HG03378 (cell line): ENCODE results near the gene MAP7D2.

ENCODE experiments used
- ATAC-seq: cut with Tn5 transposase; IDR thresholded peaks from one replicate; pipeline ENCODE4 v1.9.1; 2021; ENCODE audit warnings: mild to moderate bottlenecking, moderate library complexity; ENCODE audit not compliant: unreplicated experiment

The MAP7D2 gene

DNA sequence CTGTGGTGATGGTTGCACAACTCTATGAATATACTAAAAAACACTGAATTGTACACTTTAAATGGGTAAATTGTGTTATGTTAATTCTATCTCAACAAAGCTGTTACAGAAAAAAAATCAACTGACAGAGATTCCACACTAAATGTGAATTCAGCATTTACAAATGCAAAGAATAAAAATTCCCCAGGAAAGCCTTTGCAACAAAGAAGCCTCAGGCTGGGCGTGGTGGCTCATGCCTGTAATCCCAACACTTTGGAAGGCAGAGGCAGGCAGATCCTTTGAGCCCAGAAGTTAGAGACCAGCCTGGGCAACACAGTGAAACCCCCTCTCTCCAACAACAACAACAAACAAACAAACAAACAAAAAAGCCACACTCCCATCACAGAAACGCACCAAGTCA is 134.8 kb downstream of the MAP7D2 start:
- no peak for ATAC-seq

DNA sequence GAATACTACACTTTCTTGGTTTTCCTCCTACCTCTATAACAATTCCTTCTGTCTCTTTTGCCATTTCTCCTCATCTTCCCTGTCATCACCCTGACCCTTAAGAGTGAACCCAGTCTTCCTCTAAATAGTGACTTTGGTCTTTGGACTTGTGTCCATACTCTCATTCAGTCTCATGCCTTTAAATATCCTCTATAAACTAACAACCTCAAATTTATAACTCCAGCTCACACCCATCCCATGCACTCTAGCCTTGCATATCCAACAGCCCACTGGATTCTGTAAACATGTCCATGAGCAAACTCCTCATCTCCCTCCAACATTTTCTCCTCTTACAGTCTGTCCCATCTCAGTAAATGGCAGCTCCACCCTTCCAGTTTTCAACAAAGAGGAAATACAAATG is 140.9 kb downstream of the MAP7D2 start:
- no peak for ATAC-seq

DNA sequence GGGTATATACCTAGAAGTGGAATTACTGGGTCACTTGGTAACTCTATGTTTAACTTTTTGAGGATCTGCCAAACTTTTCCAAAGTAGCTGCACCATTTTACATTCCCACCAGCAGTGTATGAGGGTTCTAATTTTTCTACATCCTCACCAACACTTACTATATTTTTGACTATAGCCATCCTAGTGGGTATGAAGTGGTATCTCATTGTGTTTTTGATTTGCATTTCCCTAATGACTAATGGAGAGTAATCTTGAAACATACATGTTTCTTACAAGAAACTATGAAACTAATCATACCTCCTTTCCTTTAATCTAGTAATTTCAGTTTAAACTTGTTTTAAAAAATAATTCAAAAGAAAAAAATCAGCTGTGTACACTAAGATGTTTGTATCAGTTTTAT is 143.7 kb downstream of the MAP7D2 start:
- no peak for ATAC-seq

GRCh38 chrX:19968276-19968675 is 148.4 kb downstream of the MAP7D2 start:
- no peak for ATAC-seq

DNA sequence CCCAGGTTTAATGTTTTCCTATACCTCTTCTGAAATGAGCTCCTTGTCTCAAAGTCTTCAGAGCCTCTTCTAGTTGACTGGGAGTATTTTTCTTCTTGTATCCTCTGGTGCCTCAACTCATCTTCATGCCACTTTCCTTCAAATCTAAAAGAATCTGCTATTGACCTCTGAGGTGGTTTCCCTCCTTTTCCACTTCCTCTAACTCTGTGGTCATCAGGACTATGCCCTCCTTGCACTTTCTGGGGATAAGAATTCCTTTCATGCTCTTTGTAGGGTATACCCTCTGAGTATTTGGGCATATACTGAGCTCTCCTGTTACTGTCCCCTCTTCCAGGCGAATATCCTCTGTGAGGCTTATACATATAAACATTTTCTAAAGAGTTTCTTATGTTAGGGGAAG is 150.7 kb downstream of the MAP7D2 start:
- no peak for ATAC-seq

DNA sequence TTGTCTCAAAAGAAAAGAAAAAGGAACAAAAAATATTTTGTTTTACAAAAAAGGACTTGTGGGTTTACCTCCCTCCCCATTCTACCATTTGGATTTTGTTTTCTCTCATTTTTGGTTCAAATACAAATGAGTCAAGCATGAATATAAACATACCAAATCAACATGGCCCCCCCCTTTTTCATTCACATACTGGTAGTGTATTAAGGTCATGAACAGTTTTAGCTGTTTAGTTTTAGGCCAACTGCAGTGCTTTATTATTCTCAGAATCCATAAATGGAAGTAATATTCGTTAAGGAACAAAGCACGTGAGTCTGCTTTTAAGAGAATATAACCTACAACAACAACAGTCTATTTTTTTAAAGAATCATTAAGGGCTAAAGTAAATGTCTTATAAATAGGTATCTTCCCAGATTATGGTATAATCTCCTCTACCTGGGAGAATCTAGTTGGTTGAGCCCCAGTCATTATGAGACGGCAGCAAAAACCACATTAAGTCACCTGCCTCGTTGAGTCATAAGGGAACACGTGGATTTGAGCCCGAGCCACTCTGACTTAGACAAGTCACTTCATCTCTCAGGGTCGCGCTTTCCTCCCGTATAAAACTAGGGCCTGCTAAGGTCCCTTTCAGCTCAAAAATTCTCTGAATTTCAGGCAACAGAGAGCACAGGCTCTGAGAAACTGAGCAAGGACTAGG is 152.5 kb downstream of the MAP7D2 start:
- ATAC-seq = peak; percentile 84

DNA sequence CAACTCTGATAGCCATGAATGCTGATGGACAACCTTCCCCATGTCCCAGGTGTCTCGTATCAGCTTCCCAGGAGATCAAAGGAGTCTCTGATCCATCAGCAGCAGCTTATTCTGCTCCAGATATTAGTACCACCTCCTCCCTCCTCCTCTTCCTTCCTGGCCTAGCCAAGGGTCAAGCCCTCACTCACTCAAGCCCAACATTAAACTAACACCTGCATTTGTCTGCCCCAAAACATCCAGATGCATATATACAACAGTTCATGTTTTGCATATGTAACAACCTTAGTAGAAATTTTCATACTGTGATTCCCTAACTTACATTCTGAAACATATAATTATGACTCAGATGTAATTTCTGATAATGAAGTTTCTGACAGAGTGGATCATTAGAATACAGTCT is 155.8 kb downstream of the MAP7D2 start:
- no peak for ATAC-seq

- ATAC-seq = no peak
Measured at GRCh38 chrX:19958552-19959486, 157.9 kb downstream of the MAP7D2 start.

DNA sequence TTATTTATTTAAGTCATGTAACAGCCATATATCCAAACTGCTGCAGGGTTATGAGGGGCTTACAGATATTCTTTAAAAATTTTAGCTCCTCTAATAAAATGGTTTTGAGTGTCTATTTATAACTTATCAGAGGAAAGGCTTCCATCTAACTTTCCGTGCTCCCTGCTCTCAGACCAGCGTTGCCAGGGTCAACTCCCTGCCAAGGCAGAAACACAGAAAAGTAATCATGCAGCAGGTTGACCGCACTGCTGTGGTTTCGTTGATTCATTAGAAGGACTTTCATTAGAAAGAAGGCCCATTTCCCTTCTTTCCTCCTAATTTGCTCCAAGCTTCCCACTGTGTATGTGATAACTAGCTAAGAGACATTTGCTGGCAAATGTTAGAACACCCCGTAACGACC is 159.8 kb downstream of the MAP7D2 start:
- ATAC-seq = no peak
